ENCODE measurements around the gene MTHFD1L. TPM values are rescaled to one million over a fixed set of nuclear protein-coding genes. Genes with fewer than 3 reads are reported as not detected.

The MTHFD1L gene
- total and polyA plus RNA-seq, 2 donors (not counting 3 experiments of a cell fraction or from before 2014, with no cell fraction given), result 40.2 to 120 TPM

- Histone ChIP-seq H3K9ac (replicated peaks; ENCODE audit: extremely low read depth, insufficient read depth, low read length) (no peak overlapping the region), H3K4me3 (replicated peaks in 1 of 3; ENCODE audit: insufficient read depth in 1 of 3, low read depth in 1 of 3, low read length in 3 of 3) (no peak overlapping the region), H3K79me2 (ENCODE audit: control insufficient read depth, insufficient read depth, low read length) (no peaks in the 10 kb centered on the region), H3K36me3 (ENCODE audit: control insufficient read depth in 2 of 2, extremely low read depth in 1 of 2, insufficient read depth in 2 of 2, low read length in 2 of 2) (peaks cover 0 to 11% of the 10 kb centered on the region in 2 experiments), H3K9me1 (replicated peaks; ENCODE audit: control insufficient read depth, extremely low read depth, insufficient read depth, low read length) (no peaks in the 10 kb centered on the region), H3K27me3 (ENCODE audit: control insufficient read depth in 2 of 2, insufficient read depth in 2 of 2, low read length in 2 of 2) (no peaks in the 10 kb centered on the region), H4K20me1 (replicated peaks; ENCODE audit: control insufficient read depth, extremely low read depth, insufficient read depth, low read length) (no peaks in the 10 kb centered on the region), H3K4me1 (ENCODE audit: control insufficient read depth, extremely low read depth, insufficient read depth, low read length) (peaks cover 3% of the 10 kb centered on the region), H3K4me2 (ENCODE audit: insufficient read depth, low read length) (no peak overlapping the region), H3K27ac (ENCODE audit: insufficient read depth, low read depth, low read length) (no peak overlapping the region), H2AFZ (ENCODE audit: low read depth, low read length) (no peak overlapping the region), H3K9me3 (replicated peaks; ENCODE audit: control insufficient read depth, insufficient read depth, low read length) (no peaks in the 10 kb centered on the region)
- intact Hi-C loops (cut with micrococcal nuclease) (no loop called here), dilution Hi-C loops (cut with MboI; ENCODE audit: extremely low pct_ligation_motif_present, low sequenced_read_pairs) (no loop called here)
- FAIRE-seq (no peak), DNase-seq (ENCODE audit: low read depth, low spot score) (no peak)
- ChIA-PET POLR2A (no interaction called here), CTCF (interaction anchor here (1.0 to 6.0 kb wide), 6 partner anchors 9 to 307 kb away, joined by 3 to 30 read pairs (median 7); no protein-coding TSS in a partner anchor)
- TF ChIP-seq CTCF (IDR thresholded peaks at IDR 0.05; ENCODE audit: extremely low read depth in 1 of 2, insufficient read depth in 1 of 2, low read depth in 1 of 2, low read length in 2 of 2) (no peak), GATA2 (IDR thresholded peaks at IDR 0.05; ENCODE audit: insufficient read depth, insufficient read length, low read depth, low read length) (no peak), MYC (IDR thresholded peaks at IDR 0.05; ENCODE audit: low read depth, low read length) (no peak), EZH2 (IDR thresholded peaks at IDR 0.05; ENCODE audit: borderline replicate concordance, low read depth, low read length, severe bottlenecking) (no peak), POLR2AphosphoS5 (IDR thresholded peaks at IDR 0.05; ENCODE audit: insufficient read depth, low read depth, low read length) (no peak), POLR2A (IDR thresholded peaks at IDR 0.05; ENCODE audit: low read depth, low read length) (no peak), FOS (IDR thresholded peaks at IDR 0.05; ENCODE audit: borderline replicate concordance, insufficient read depth, low read length) (no peak)
- no TSS peak for BruUV-seq (replicated peaks)
These were observed 161.8 kb downstream of the MTHFD1L start for GRCh38 chr6:151027295-151027747.
